Small intestine (tissue), 16 donors: ENCODE results near the gene CYSTM1. TPM values are rescaled to one million over a fixed set of nuclear protein-coding genes. Genes with fewer than 3 reads are reported as not detected.
A peak's percentile ranks its signal among the peaks of the same experiment; 100 is the strongest.

Experiments
- DNase-seq, 2 donors: peaks; one replicate each; pipeline versions ENCODE4 v3.0.0 to v3.0.0-alpha.2; 2013
- FAIRE-seq: peaks from 2 replicates; lab custom pipeline; 2012; peaks lifted over from hg19 to GRCh38; lab: Jason Lieb, UNC
- H3K27ac ChIP-seq, 3 donors: one replicate each; pipeline ENCODE4 v1.5.1; 2013; ENCODE audit warnings: low read length in 2 of 3, mild to moderate bottlenecking in 2 of 3, control low read depth in 1 of 3, inconsistent platforms in 1 of 3, low read depth in 1 of 3, moderate library complexity in 1 of 3
- H3K27me3 ChIP-seq, 3 donors: one replicate each; pipeline ENCODE4 v1.6.1; 2013; ENCODE audit warnings: low read length in 3 of 3, inconsistent platforms in 1 of 3; ENCODE audit not compliant: control insufficient read depth in 3 of 3, insufficient read depth in 3 of 3
- H3K36me3 ChIP-seq, 3 donors: one replicate each; pipeline ENCODE4 v1.6.1; 2013; ENCODE audit warnings: low read length in 3 of 3, inconsistent platforms in 1 of 3, low read depth in 1 of 3, mild to moderate bottlenecking in 1 of 3, moderate library complexity in 1 of 3; ENCODE audit not compliant: control insufficient read depth in 3 of 3, insufficient read depth in 2 of 3
- H3K4me1 ChIP-seq, 3 donors: one replicate each; pipeline ENCODE4 v1.6.1; 2013; ENCODE audit warnings: low read length in 2 of 3, inconsistent platforms in 1 of 3, low read depth in 1 of 3, mild to moderate bottlenecking in 1 of 3, moderate library complexity in 1 of 3; ENCODE audit not compliant: control insufficient read depth in 3 of 3, insufficient read depth in 2 of 3
- H3K4me3 ChIP-seq, 3 donors: one replicate each; pipeline ENCODE4 v1.5.1; 2013; ENCODE audit warnings: low read length in 3 of 3, control low read depth in 1 of 3, inconsistent platforms in 1 of 3, low read depth in 1 of 3, mild to moderate bottlenecking in 1 of 3, moderate library complexity in 1 of 3
- H3K9me3 ChIP-seq, 2 donors: one replicate each; pipeline ENCODE4 v1.6.1; 2013; ENCODE audit warnings: low read depth in 1 of 2, low read length in 1 of 2; ENCODE audit not compliant: control insufficient read depth in 2 of 2, insufficient read depth in 1 of 2
- WGBS, 3 donors: extraction: QIAGEN DNeasy Blood & Tissue Kit; methylation state at CpG; one replicate each; pipeline ENCODE4 v1.1.7; 2013; 5-methylcytosine and 5-hydroxymethylcytosine counted together
- long read RNA-seq, 10 donors: transcript quantifications; one replicate each; lab custom pipeline, GENCODE V29; 2026
- polyA plus RNA-seq, 4 donors: library from polyadenylated mRNA; stranded (reverse) in 3 of 4; unstranded in 1 of 4; fragments of 200-250 nt in 3 of 4; fragments of 120-200 nt in 1 of 4; gene quantifications; one replicate each; pipeline versions ENCODE4 v1.2.1 to v1.2.3, GENCODE V29; 2013
- donor health status: healthy with polysubstance abuse.
- donor health status: control.
- donor health status: control.
- donor health status: Bipolar disorder and iron deficiency.
- donor health status: healthy.

CYSTM1 gene, protein sequence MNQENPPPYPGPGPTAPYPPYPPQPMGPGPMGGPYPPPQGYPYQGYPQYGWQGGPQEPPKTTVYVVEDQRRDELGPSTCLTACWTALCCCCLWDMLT
- 100 to 1,000 TPM in 3 of 4 donors, 10 to 100 TPM in 1; 94.4 to 884 (median 546) TPM for polyA plus RNA-seq
- long read RNA-seq, donor 1, transcript CYSTM1-201 (3 exons, 1,336 nt) = major isoform, 168 of 192 reads
- long read RNA-seq, donor 1, partial matches to known transcripts = 16 of 192 reads
- long read RNA-seq, donor 1, other reads (novel, unspliced or antisense) = 5 of 192 reads
- long read RNA-seq, donor 2, transcript CYSTM1-201 (3 exons, 1,336 nt) = major isoform, 58 of 88 reads
- long read RNA-seq, donor 2, partial matches to known transcripts = 30 of 88 reads
- long read RNA-seq, donor 2, other reads (novel, unspliced or antisense) = 0 of 88 reads
- long read RNA-seq, donor 3, transcript CYSTM1-201 (3 exons, 1,336 nt) = major isoform, 49 of 91 reads
- long read RNA-seq, donor 3, partial matches to known transcripts = 42 of 91 reads
- long read RNA-seq, donor 3, other reads (novel, unspliced or antisense) = 0 of 91 reads
- long read RNA-seq, donor 4, partial matches to known transcripts = 0 of 4 reads
- long read RNA-seq, donor 4, other reads (novel, unspliced or antisense) = 0 of 4 reads
- long read RNA-seq, donor 5, transcript CYSTM1-201 (3 exons, 1,336 nt) = major isoform, 16 of 25 reads
- long read RNA-seq, donor 5, partial matches to known transcripts = 9 of 25 reads
- long read RNA-seq, donor 5, other reads (novel, unspliced or antisense) = 0 of 25 reads
- long read RNA-seq, donor 6, transcript CYSTM1-201 (3 exons, 1,336 nt) = major isoform, 87 of 124 reads
- long read RNA-seq, donor 6, partial matches to known transcripts = 35 of 124 reads
- long read RNA-seq, donor 6, other reads (novel, unspliced or antisense) = 0 of 124 reads
- long read RNA-seq, donor 7, transcript CYSTM1-201 (3 exons, 1,336 nt) = major isoform, 44 of 50 reads
- long read RNA-seq, donor 7, partial matches to known transcripts = 5 of 50 reads
- long read RNA-seq, donor 7, other reads (novel, unspliced or antisense) = 0 of 50 reads
- long read RNA-seq, donor 8, transcript CYSTM1-201 (3 exons, 1,336 nt) = major isoform, 5 of 5 reads
- long read RNA-seq, donor 8, partial matches to known transcripts = 0 of 5 reads
- long read RNA-seq, donor 8, other reads (novel, unspliced or antisense) = 0 of 5 reads
- long read RNA-seq, donor 9, transcript CYSTM1-201 (3 exons, 1,336 nt) = major isoform, 19 of 27 reads
- long read RNA-seq, donor 9, partial matches to known transcripts = 8 of 27 reads
- long read RNA-seq, donor 9, other reads (novel, unspliced or antisense) = 0 of 27 reads
- long read RNA-seq, donor 10, transcript CYSTM1-201 (3 exons, 1,336 nt) = major isoform, 66 of 79 reads
- long read RNA-seq, donor 10, partial matches to known transcripts = 12 of 79 reads
- long read RNA-seq, donor 10, other reads (novel, unspliced or antisense) = 0 of 79 reads

DNA sequence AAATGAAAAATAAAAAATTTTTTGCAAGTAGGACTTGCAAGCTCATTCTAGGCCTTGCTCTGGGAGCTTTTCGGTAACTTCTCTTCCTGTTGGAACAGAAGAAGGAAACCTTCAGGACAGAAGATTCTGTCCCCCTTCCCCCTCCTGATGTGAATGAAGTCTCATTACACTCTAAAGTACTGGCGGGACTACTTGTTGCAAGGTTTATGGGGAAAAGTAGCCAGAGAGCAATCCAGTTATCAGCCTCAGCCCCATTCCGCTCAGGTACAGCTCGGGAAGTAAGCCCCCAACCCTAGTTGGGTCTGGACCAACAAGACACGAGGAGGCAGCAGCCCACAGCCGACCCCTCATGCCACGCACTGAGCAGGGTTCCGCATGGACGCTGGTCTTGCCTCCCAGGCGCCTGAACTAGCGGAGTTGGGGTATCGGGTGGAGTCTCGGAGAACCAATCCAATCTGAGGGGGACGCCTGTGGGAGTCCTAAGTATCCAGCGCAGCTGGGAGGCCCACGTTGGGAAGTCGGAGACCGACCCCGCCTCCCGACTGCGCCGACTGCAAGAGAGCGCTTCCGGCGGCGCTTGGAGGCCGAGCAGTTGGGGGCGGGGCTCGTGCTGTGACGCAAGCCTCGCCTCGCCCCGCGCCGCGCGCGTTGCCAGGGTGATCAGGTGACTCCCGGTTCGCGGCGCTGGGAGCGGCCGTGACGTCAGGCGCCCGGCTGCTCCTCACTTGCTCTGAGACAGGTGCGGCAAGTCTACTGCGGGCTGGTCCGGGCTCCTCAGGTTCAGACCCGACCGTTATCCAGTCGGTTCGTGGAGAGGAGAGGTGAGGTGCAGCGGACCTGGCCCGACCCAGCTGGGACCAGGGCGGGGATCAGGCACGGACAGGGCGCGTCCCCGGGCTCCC lies at the start of gene CYSTM1:
Gene CYSTM1, plus strand, starts transcription at position 724 of the 902 bp plus-strand sequence. CDS start 19,278 bp downstream, outside the sequence.
- peak; percentile 98 to 99 for DNase-seq
- WGBS, 3 donors = 3% methylated on average over 55 to 61 of the region's 61 CpGs
- FAIRE-seq = no peak
- no peaks in the 10 kb centered on the region for H3K27me3 ChIP-seq
- H3K36me3 ChIP-seq = peaks cover 0 to 3% (median 0%) of the 10 kb centered on the region in 3 donors
- H3K4me1 ChIP-seq = peaks cover 0 to 25% (median under 1%) of the 10 kb centered on the region in 3 donors
- no peaks in the 10 kb centered on the region for H3K9me3 ChIP-seq
- peak within 1 kb of the TSS; percentile 61 to 99 (median 87) for H3K4me3 ChIP-seq
- peak within 1 kb of the TSS; percentile 100 for H3K27ac ChIP-seq

DNA sequence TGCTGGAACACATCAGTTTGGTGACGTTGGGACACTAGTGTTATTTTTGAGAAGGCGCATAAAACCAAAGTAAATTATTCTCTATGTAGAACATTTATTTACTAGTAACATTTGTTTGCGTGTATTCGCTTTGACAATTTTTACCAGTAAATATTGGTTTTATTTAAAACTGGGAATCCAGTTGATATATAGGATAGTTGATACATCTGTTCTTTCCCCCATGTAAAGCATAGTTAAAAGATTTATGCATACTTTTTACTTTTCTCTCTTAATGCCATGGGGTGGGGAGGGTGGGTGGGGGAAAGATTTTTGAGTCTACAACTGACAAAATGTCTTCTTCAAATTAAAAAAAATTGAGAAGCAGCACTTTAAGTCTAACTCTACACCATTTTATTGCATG lies 49.4 kb upstream of the CYSTM1 start, which contains the start of gene IGIP:
Gene IGIP, plus strand, starts transcription at position 301 of the 400 bp plus-strand sequence. CDS start 2,540 bp downstream, outside the sequence.
- Histone ChIP-seq H3K27ac (no peak within 1 kb of the TSS), H3K36me3 (no peaks in the 10 kb centered on the region), H3K4me1 (peaks cover 0 to 2% (median 2%) of the 10 kb centered on the region in 3 donors), H3K27me3 (no peaks in the 10 kb centered on the region), H3K9me3 (no peaks in the 10 kb centered on the region), H3K4me3 (no peak within 1 kb of the TSS)
- WGBS, 3 donors = 97 to 99% (median 98%) methylated on average over 4 of the region's 4 CpGs
- no peak for DNase-seq
- no peak for FAIRE-seq

DNA sequence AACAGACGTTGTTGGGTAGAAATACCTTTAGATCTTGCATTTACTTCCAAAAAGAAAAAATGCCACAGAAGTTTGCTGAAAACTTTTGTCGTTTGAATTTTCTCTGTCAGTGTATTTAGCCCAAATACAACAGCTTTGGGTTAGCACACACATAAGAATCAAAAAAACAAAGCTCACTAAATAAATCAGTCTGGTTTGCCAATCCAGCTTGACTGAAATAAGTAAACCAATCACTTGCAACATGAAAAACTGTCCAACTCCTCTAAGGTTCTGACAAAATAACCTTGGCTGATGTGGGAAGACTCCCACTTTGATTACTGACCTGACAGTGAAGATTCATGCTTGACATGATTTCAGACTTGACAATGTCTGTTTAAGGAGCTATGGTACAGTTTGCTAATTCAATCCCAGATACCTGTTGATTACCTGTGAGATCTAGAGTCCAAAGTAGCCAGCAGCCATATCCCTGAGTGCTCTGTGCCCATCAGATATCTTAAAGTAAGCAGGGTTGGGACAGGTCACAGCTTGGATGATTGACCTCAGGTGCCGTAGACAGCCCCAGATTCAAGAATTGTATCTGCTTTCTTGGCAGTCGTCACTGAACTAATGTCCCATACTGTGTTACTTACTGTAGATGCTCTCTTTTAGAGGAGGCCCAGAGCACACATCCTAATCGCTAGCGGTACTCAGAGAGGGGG lies 48.5 kb upstream of the CYSTM1 start:
- Histone ChIP-seq H3K27ac (no peak overlapping the region), H3K9me3 (no peaks in the 10 kb centered on the region), H3K36me3 (no peaks in the 10 kb centered on the region), H3K4me1 (peaks cover 0 to 2% (median 2%) of the 10 kb centered on the region in 3 donors), H3K4me3 (no peak overlapping the region), H3K27me3 (no peaks in the 10 kb centered on the region)
- DNase-seq (peak in 1 of 2 donors; percentile 85), FAIRE-seq (peak; percentile 59)
- WGBS, 3 donors = 60 to 78% (median 61%) methylated on average over 6 of the region's 6 CpGs

DNA sequence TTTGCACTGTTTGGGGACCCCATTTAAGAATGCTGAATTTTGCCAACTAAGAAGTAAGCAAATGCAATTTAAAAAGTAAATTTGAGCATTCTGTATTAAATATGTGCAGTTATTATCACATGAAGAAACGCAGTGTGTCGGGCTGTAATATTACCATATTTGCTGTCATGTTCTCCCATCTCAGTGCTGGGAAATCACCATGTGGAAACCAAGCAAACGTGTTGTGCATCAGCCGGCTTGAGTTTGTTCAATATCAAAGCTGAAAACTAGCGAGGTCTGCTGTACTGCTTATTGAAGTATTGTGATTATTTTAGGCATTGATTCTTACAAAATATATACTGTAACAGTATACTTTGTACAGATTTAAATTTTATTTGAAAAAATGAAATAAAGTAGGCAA lies 46.6 kb upstream of the CYSTM1 start:
- H3K9me3 ChIP-seq = no peaks in the 10 kb centered on the region
- H3K4me3 ChIP-seq = no peak overlapping the region
- no peak overlapping the region for H3K27ac ChIP-seq
- WGBS, 3 donors = 77 to 94% (median 93%) methylated on average over 5 of the region's 5 CpGs
- FAIRE-seq (no peak), DNase-seq (no peak)
- peaks cover 0 to 7% (median 0%) of the 10 kb centered on the region in 3 donors for H3K4me1 ChIP-seq
- H3K27me3 ChIP-seq = no peaks in the 10 kb centered on the region
- no peaks in the 10 kb centered on the region for H3K36me3 ChIP-seq

DNA sequence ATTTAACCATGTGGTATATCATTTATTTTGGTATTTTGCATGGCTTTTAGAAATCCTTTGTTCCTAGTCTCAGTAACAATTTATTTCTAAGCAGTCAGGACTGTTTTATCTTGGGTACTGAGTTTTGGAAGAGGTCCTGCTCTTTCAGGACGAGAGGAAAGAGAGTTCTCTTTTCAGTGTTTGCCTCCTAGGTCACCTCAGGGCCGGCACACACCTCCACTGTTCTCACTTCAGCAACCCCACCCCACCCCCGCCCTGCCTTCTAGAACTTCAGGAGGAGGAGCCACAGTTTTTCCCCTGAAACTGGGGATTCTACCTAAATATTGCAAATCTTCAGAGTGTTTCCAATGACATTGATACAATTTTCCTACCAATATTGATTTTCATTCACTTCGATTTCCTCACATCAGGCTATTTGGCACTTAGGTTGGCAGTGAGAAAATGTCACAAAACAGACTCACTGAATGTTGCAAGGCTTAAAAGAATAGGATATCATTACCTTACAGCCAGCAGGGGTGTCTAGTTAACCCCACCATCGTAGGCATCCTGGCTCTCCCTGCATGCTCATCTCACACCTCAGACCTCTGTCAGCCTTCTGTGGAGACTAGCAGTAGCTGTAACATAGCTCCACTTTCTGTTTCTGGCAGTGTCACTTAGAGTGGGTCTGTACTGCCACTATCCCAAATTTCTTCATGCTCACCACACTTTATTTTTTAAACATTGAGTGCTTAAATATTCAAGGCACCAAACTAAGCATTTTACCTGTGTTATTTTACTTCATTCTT lies 43.8 kb upstream of the CYSTM1 start:
- no peak for FAIRE-seq

DNA sequence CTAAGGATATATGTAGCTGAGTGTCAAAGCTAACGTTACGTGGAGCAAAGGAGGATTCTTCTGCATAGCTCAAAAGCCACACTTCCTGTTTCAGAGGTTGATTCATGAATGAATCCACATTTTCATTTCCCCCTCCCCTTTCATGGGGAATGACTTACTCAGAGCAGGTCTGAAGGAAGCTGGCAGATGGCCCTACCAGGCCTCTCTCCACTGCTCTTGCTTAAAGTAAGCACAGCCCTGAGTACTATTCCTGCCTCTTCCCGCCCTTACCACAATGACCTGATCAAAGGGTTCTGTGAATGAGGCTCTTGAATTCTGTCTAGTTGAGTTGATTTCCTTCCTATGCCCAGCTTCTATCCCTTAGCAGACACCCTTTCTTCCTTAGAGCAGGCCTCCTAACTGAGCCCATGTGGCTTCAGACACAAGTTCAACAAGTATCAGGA lies 43.0 kb upstream of the CYSTM1 start:
- Histone ChIP-seq H3K4me1 (peaks cover 0 to 7% (median 0%) of the 10 kb centered on the region in 3 donors), H3K4me3 (no peak overlapping the region), H3K36me3 (no peaks in the 10 kb centered on the region), H3K27me3 (no peaks in the 10 kb centered on the region), H3K9me3 (no peaks in the 10 kb centered on the region), H3K27ac (no peak overlapping the region)
- no peak for DNase-seq
- FAIRE-seq = no peak
- 60 to 81% (median 68%) methylated on average over 3 of the region's 3 CpGs for WGBS, 3 donors

More for the DNA sequence above, 43.8 kb upstream of the CYSTM1 start:
- Histone ChIP-seq H3K4me1 (peaks cover 0 to 7% (median 0%) of the 10 kb centered on the region in 3 donors), H3K27ac (no peak overlapping the region), H3K4me3 (no peak overlapping the region), H3K27me3 (no peaks in the 10 kb centered on the region), H3K36me3 (no peaks in the 10 kb centered on the region), H3K9me3 (no peaks in the 10 kb centered on the region)
- no peak for DNase-seq
- 72 to 77% (median 73%) methylated on average over 5 of the region's 5 CpGs for WGBS, 3 donors
